Thoracic aorta (tissue), 2 donors: ENCODE data around the gene COL13A1. TPM values are rescaled to one million over a fixed set of nuclear protein-coding genes. Genes with fewer than 3 reads are reported as not detected.

Experiments used
- ATAC-seq: fragments of 150-250 bp; one replicate; pipeline ENCODE4 v1.8.0; 2017; ENCODE audit warnings: low read depth; ENCODE audit not compliant: insufficient number of reproducible peaks, low FRiP score
- DNase-seq: peaks from one replicate; pipeline ENCODE4 v3.0.0-alpha.2; 2020; ENCODE audit warnings: low spot score
- H3K27ac ChIP-seq, 2 donors: fragments of 200-600 bp; sonication (generic); 1 replicate in 1 of 2; 2 replicates in 1 of 2; pipeline ENCODE4 v1.5.1; 2016; ENCODE audit warnings: mild to moderate bottlenecking in 2 of 2, moderate library complexity in 2 of 2
- H3K27me3 ChIP-seq: fragments of 200-600 bp; sonication (generic); replicated peaks from 2 replicates; pipeline ENCODE4 v1.6.0; 2016; ENCODE audit warnings: mild to moderate bottlenecking; ENCODE audit not compliant: insufficient read depth
- H3K36me3 ChIP-seq: fragments of 200-600 bp; sonication (generic); one replicate; pipeline ENCODE4 v1.5.1; 2016
- H3K4me1 ChIP-seq, 2 donors: fragments of 200-600 bp; sonication (generic); 1 replicate in 1 of 2; 2 replicates in 1 of 2; pipeline versions ENCODE4 v1.5.1 to v1.6.0; 2016; ENCODE audit warnings: low read depth in 2 of 2, mild to moderate bottlenecking in 1 of 2; ENCODE audit not compliant: control insufficient read depth in 1 of 2
- H3K4me3 ChIP-seq: fragments of 200-600 bp; sonication (generic); 2 replicates; pipeline ENCODE4 v1.5.1; 2016; ENCODE audit warnings: mild to moderate bottlenecking
- H3K9me3 ChIP-seq: fragments of 200-600 bp; sonication (generic); 2 replicates; pipeline ENCODE4 v1.5.1; 2016
- total RNA-seq, 2 donors: library from RNA; depleted of rRNA; stranded (reverse); fragments of >200 nt; gene quantifications; one replicate each; pipeline versions ENCODE4 v1.1.0 to v1.2.3, GENCODE V29; 2016
- TF ChIP-seq, protein P1 (sequence below): fragments of 200-600 bp; sonication (generic); IDR thresholded peaks from one replicate; pipeline ENCODE4 v1.5.1; 2019; ENCODE audit warnings: antibody characterized with exemption

Gene COL13A1
- total RNA-seq, 2 donors from 2014 or later, result 23.1 to 34.1 TPM

DNA sequence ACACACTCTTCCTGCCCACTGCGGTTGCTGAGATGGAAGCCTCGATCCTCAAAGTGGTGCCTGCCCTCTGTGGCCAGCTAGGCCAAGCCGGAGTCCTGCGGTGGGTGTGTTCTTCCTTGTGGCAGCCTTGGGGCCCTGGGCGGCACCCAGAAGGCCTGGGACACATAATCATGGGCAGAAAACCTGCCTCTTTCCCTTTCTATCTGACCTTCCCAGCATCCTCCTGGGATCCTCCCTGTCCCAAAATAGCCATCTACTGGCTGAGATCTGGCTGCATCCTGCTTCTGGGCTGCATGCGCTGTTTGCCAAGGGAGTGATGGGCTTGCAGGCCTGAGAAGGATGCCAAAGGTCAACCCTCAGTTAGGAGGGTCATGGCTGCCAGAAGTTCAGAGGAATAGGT is 23.9 kb downstream of the COL13A1 start:
- DNase-seq (no peak), ATAC-seq (no peak)
- no peak overlapping the region for H3K4me3 ChIP-seq
- TF ChIP-seq, protein P1, sequence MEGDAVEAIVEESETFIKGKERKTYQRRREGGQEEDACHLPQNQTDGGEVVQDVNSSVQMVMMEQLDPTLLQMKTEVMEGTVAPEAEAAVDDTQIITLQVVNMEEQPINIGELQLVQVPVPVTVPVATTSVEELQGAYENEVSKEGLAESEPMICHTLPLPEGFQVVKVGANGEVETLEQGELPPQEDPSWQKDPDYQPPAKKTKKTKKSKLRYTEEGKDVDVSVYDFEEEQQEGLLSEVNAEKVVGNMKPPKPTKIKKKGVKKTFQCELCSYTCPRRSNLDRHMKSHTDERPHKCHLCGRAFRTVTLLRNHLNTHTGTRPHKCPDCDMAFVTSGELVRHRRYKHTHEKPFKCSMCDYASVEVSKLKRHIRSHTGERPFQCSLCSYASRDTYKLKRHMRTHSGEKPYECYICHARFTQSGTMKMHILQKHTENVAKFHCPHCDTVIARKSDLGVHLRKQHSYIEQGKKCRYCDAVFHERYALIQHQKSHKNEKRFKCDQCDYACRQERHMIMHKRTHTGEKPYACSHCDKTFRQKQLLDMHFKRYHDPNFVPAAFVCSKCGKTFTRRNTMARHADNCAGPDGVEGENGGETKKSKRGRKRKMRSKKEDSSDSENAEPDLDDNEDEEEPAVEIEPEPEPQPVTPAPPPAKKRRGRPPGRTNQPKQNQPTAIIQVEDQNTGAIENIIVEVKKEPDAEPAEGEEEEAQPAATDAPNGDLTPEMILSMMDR, result no peak
- H3K9me3 ChIP-seq, result no peaks in the 10 kb centered on the region
- H3K27ac ChIP-seq, result no peak overlapping the region
- no peaks in the 10 kb centered on the region for H3K4me1 ChIP-seq
- H3K27me3 ChIP-seq, result no peaks in the 10 kb centered on the region
- no peaks in the 10 kb centered on the region for H3K36me3 ChIP-seq

DNA sequence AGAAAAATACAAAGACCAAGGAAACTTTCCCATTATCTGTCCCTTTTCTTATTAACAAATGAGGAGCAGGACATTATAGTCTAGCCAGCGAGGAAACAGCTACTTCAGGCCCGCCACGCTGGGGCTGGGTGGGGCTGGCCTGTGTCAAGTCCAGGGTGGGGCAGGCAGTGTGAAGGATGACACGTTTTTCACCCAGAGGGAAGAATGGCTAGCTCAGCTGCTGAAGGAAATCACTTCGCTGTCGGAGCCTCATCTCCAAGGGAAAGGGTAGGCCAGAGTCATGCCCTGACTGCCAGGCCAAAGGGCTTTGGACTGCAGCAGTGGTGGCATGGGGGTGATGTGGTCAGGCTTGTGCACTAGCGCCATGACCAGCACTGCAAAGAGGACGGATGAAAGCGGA is 24.4 kb downstream of the COL13A1 start:
- Histone ChIP-seq H3K36me3 (no peaks in the 10 kb centered on the region), H3K4me3 (no peak overlapping the region), H3K27ac (no peak overlapping the region), H3K9me3 (no peaks in the 10 kb centered on the region), H3K27me3 (no peaks in the 10 kb centered on the region), H3K4me1 (no peaks in the 10 kb centered on the region)
- ATAC-seq (no peak), DNase-seq (no peak)
- TF ChIP-seq, protein P1, result no peak

DNA sequence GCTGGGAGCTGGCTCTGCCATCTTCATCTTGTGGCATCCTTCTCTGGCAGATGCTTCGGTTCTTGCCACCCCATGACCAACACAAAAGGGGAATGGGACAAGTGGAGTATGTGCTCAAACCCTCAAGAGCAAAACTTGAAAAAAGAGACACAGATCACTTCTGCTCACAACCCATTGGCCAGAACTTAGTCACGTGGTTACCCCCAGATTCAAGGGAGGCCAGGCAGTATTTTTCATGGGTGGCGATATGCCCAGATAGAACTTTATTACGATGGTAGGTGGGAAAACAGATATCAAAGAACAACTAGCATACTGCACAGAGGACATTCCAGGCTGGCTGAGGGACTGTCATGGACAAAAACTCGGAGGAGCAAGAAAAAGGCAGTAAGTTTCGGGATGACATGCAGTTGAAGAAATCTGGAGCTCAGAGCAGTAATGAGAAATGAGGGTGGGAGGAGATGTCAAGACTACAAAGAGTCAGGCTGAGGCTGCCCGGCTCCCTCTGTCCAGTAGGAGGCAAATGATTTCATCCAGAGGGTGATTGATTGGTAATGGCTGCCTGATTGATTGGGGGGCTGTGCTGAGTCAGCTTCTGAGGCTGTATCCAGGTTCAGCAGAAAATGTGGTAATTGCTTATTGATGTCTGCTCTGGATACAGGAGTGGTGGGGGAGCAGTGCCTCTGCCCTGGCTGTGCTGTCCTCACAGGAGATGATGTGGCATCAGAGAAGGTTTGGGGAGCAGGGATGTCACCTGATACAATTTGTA is 25.3 kb downstream of the COL13A1 start:
- H3K27ac ChIP-seq, result no peak overlapping the region
- no peaks in the 10 kb centered on the region for H3K27me3 ChIP-seq
- TF ChIP-seq, protein P1, result no peak
- no peaks in the 10 kb centered on the region for H3K9me3 ChIP-seq
- no peak for ATAC-seq
- no peak overlapping the region for H3K4me3 ChIP-seq
- H3K36me3 ChIP-seq, result no peaks in the 10 kb centered on the region
- DNase-seq, result no peak
- no peaks in the 10 kb centered on the region for H3K4me1 ChIP-seq

DNA sequence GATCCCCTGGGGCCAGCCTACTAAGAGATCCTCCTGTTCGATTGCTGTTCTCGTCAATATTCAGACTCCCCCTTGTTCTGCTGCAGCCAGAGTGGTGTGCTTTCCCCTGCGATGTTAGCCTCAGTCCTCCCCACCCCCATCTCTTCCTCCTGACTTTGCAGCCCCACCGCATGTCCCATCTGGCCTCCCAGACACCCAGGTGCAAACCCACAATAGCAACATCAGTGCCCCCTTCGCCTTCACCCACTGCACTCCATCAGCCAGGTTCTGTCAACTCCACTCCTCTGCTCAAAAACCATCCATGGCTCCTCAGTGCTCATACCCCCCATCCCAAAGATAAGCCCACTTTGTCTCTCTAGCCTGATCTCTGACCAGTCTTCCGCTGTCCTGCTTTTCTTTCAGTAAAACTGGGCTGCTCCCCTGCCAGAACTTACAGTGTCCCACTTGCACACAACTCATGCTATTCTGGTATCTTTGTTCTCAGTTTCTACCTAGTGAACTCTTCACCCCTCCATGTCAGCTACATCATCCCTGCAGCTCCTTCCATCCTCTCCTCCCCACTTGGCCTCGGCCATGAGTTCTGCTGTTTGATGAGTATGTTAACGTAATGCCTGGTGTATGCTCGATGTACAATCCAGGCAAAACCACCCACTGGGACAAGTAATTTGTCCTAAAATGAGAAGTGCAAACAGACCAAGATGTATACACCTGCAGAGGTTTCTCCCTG is 26.6 kb downstream of the COL13A1 start:
- Histone ChIP-seq H3K36me3 (no peaks in the 10 kb centered on the region), H3K9me3 (no peaks in the 10 kb centered on the region), H3K27ac (no peak overlapping the region), H3K4me1 (no peaks in the 10 kb centered on the region), H3K27me3 (no peaks in the 10 kb centered on the region), H3K4me3 (no peak overlapping the region)
- DNase-seq (no peak), ATAC-seq (no peak)
- TF ChIP-seq, protein P1, result no peak

DNA sequence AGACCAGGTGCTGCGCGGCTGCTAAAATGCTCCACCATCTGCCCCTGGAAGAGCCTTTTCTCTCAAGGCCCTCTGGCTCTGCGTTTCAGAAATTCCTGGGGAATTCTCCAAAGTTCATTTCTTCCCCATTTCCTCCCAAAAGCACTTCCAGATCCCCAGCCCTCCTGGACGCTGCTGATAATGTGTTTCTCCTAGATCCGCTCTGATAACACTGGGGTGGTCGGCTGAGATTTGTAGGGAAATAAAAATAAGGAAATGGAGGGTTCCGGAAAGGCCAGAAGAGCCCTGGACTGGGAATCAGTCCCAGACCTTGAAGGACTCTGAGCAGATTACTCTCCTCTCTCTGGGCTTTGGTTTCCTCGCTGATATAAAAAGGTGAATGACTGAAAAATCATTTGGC is 28.1 kb downstream of the COL13A1 start:
- no peaks in the 10 kb centered on the region for H3K4me1 ChIP-seq
- H3K4me3 ChIP-seq, result no peak overlapping the region
- no peaks in the 10 kb centered on the region for H3K36me3 ChIP-seq
- ATAC-seq (no peak), DNase-seq (no peak)
- H3K27ac ChIP-seq, result no peak overlapping the region
- H3K27me3 ChIP-seq, result no peaks in the 10 kb centered on the region
- TF ChIP-seq, protein P1, result no peak
- H3K9me3 ChIP-seq, result no peaks in the 10 kb centered on the region
